ENCODE data around the gene ZNF438.

GRCh38 chr10:30827531-30828120, 204.0 kb downstream of the ZNF438 start:
- TF ChIP-seq BACH2 (CRISPR knock-in tag; IDR thresholded peaks at IDR 0.05; ENCODE audit: borderline replicate concordance) (no peak), ZFP3 (CRISPR knock-in tag; IDR thresholded peaks at IDR 0.05) (no peak), CSDC2 (CRISPR knock-in tag; IDR thresholded peaks at IDR 0.05) (no peak), TCF4 (CRISPR knock-in tag; IDR thresholded peaks at IDR 0.05; ENCODE audit: borderline replicate concordance) (no peak), ZNF565 (CRISPR knock-in tag; conservative IDR thresholded peaks at IDR 0.05; ENCODE audit: low read depth) (no peak)

All from SK-N-SH treated with all-trans-retinoic acid at 6 μM for 48 hours (cell line).